PC-9 (cell line): Measurements from ENCODE around the gene CYTH2. TPM values are rescaled to one million over a fixed set of nuclear protein-coding genes. Genes with fewer than 3 reads are reported as not detected.

ENCODE experiments used
- BruUV-seq: library from RNA; stranded (reverse); fragments of 400-500 nt; replicated peaks from 2 replicates; lab custom pipeline; 2021; lab: Mats Ljungman, UMichigan
- CTCF ChIA-PET: fragments of 300-600 bp; sonication (Branson Sonifier 250); formaldehyde crosslinking; loops from one replicate; lab custom pipeline; 2022; ENCODE audit warnings: antibody characterized with exemption; lab: Charles Lee
- POLR2A ChIA-PET: fragments of 300-600 bp; sonication (Branson Sonifier 250); formaldehyde crosslinking; loops from one replicate; lab custom pipeline; 2022; ENCODE audit warnings: antibody characterized with exemption; ENCODE audit not compliant: unreplicated experiment; lab: Charles Lee
- DNase-seq, 2 experiments: peaks; one replicate each; pipeline versions ENCODE4 v3.0.0 to v3.0.0-alpha.2; 2015 to 2022; ENCODE audit warnings: mixed read lengths in 1 of 2
- H2AFZ ChIP-seq: fragments of 200-600 bp; sonication (generic); 2 replicates; pipeline ENCODE4 v1.8.1; 2017; ENCODE audit warnings: antibody characterized with exemption
- H3F3A ChIP-seq: fragments of 200-600 bp; sonication (generic); 2 replicates; pipeline ENCODE4 v1.8.1; 2017; ENCODE audit warnings: antibody characterized with exemption, mild to moderate bottlenecking, low read depth; ENCODE audit not compliant: insufficient read depth
- H3K27ac ChIP-seq: fragments of 200-600 bp; sonication (generic); 2 replicates; pipeline ENCODE4 v1.6.1; 2016; ENCODE audit warnings: mixed run types
- H3K27me3 ChIP-seq: fragments of 200-600 bp; sonication (generic); 2 replicates; pipeline ENCODE4 v1.6.1; 2016; ENCODE audit warnings: low read depth, mixed run types; ENCODE audit not compliant: insufficient read depth
- H3K36me3 ChIP-seq: fragments of 200-600 bp; sonication (generic); 2 replicates; pipeline ENCODE4 v1.6.1; 2016; ENCODE audit warnings: low read depth, mixed run types
- H3K4me1 ChIP-seq: fragments of 200-600 bp; sonication (generic); replicated peaks from 2 replicates; pipeline ENCODE4 v1.6.1; 2016; ENCODE audit warnings: mixed run types; ENCODE audit not compliant: insufficient read depth
- H3K4me2 ChIP-seq: fragments of 200-600 bp; sonication (generic); 2 replicates; pipeline ENCODE4 v1.6.1; 2017; ENCODE audit warnings: mixed run types
- H3K4me3 ChIP-seq: fragments of 200-600 bp; sonication (generic); 2 replicates; pipeline ENCODE4 v1.6.1; 2016; ENCODE audit warnings: mixed run types
- H3K79me2 ChIP-seq: fragments of 200-600 bp; sonication (generic); 2 replicates; pipeline ENCODE4 v1.6.1; 2017; ENCODE audit warnings: low read depth, mixed run types
- H3K9me2 ChIP-seq: fragments of 200-600 bp; sonication (generic); 2 replicates; pipeline ENCODE4 v1.8.1; 2017; ENCODE audit warnings: mild to moderate bottlenecking; ENCODE audit not compliant: insufficient read depth
- H3K9me3 ChIP-seq: fragments of 200-600 bp; sonication (generic); 2 replicates; pipeline ENCODE4 v1.8.1; 2016; ENCODE audit warnings: low read depth; ENCODE audit not compliant: insufficient read depth
- H4K20me1 ChIP-seq: fragments of 200-600 bp; sonication (generic); 2 replicates; pipeline ENCODE4 v1.8.1; 2017; ENCODE audit not compliant: insufficient read depth
- EZH2 ChIP-seq: fragments of 200-600 bp; sonication (generic); IDR thresholded peaks from 2 replicates; pipeline ENCODE4 v1.8.0; 2017; ENCODE audit warnings: antibody characterized with exemption, low read depth
- intact Hi-C: fragments of 100-400 bp; cut with micrococcal nuclease; formaldehyde crosslinking; loops from one replicate; pipeline ENCODE4 v1.10.0; 2022; ENCODE audit not compliant: unreplicated experiment
- total RNA-seq: library from RNA; stranded (reverse); gene quantifications from 2 replicates; pipeline ENCODE4 v1.2.3, GENCODE V29; 2021
- TF ChIP-seq, protein P1 (sequence below): fragments of 200-600 bp; sonication (generic); conservative IDR thresholded peaks from 2 replicates; pipeline ENCODE4 v1.6.1; 2017; ENCODE audit warnings: mixed run types, antibody characterized with exemption, mild to moderate bottlenecking, moderate library complexity

Gene CYTH2
- total RNA-seq, 1 experiment from 2014 or later = 74.4 TPM

DNA sequence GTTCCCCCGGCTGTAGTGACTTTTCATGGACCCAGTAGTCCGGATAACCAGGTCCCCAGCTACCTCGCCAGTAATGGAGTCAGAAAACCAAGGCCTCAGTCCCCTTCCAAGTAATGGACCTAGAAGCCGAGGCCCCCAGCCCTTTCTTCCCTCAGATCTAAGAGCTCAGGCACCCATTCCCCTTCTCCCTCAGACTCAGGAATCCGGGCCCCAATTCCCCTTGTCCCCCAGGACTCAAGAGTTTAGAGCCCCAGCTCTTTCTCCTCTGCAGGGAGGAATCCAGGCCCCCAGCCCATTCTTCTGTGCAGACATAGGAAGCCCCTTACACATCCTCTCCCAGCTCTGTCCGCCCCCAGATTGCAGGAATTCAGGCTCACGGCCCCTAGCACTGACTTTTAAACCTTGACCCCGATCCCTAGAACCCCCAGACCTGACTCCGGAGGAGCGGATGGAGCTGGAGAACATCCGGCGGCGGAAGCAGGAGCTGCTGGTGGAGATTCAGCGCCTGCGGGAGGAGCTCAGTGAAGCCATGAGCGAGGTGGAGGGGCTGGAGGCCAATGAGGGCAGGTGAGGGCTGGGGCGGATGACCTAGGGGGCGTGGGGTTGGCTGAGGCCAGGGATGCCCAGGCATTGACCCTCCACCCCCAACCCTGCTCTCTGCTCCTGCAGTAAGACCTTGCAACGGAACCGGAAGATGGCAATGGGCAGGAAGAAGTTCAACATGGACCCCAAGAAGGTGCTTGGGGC, 938 bp downstream of the CYTH2 start:
- DNase-seq = no peak
- H3F3A ChIP-seq = peaks cover 31% of the 10 kb centered on the region
- H3K9me2 ChIP-seq = no peaks in the 10 kb centered on the region
- BruUV-seq = TSS peak; percentile 47
- peaks cover 34% of the 10 kb centered on the region for H4K20me1 ChIP-seq
- ChIA-PET CTCF (no interaction called here), POLR2A (interaction anchor here (0.6 to 0.9 kb wide), 3 partner anchors 77 to 168 kb away, joined by 3 to 9 read pairs (median 7); no protein-coding TSS in a partner anchor)
- H3K27me3 ChIP-seq = no peaks in the 10 kb centered on the region
- no peak for TF ChIP-seq EZH2
- TF ChIP-seq, protein P1, sequence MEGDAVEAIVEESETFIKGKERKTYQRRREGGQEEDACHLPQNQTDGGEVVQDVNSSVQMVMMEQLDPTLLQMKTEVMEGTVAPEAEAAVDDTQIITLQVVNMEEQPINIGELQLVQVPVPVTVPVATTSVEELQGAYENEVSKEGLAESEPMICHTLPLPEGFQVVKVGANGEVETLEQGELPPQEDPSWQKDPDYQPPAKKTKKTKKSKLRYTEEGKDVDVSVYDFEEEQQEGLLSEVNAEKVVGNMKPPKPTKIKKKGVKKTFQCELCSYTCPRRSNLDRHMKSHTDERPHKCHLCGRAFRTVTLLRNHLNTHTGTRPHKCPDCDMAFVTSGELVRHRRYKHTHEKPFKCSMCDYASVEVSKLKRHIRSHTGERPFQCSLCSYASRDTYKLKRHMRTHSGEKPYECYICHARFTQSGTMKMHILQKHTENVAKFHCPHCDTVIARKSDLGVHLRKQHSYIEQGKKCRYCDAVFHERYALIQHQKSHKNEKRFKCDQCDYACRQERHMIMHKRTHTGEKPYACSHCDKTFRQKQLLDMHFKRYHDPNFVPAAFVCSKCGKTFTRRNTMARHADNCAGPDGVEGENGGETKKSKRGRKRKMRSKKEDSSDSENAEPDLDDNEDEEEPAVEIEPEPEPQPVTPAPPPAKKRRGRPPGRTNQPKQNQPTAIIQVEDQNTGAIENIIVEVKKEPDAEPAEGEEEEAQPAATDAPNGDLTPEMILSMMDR = no peak
- H3K4me3 ChIP-seq = peak overlapping the region; percentile 93
- H3K4me2 ChIP-seq = peak overlapping the region; percentile 98
- no peak overlapping the region for H3K27ac ChIP-seq
- H3K36me3 ChIP-seq = peaks cover 25% of the 10 kb centered on the region
- no peak overlapping the region for H2AFZ ChIP-seq
- no peaks in the 10 kb centered on the region for H3K9me3 ChIP-seq
- H3K4me1 ChIP-seq = peaks cover 11% of the 10 kb centered on the region
- intact Hi-C loops = loop anchor here (1.0 to 5.0 kb wide), 3 partner anchors 23 to 73 kb away; partner anchors contain the start of gene GRWD1
- H3K79me2 ChIP-seq = peaks cover 26% of the 10 kb centered on the region

DNA sequence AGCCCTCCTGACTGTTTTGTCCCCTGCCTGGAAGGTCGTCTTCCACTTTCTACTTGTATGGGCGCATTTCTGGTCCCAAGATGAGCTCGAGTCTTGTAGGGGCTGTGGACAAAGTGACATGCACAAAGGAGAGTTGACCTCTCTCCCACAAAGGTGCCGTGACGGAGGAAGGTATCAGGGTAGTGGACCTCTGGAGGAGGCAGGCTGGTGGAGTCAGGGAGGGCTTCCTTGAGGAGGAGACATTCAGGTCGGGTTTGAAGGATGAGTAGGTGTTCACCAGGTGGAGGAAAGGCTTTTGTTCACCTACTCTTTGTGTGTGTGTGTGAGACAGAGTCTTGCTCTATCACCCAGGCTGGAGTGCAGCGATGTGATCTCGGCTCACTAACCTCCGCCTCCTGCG, 1.7 kb downstream of the CYTH2 start:
- H3K4me3 ChIP-seq = no peak overlapping the region
- H4K20me1 ChIP-seq = peaks cover 39% of the 10 kb centered on the region
- H3F3A ChIP-seq = peaks cover 30% of the 10 kb centered on the region; the same call in 1 of the 2 replicates
- ChIA-PET POLR2A (no interaction called here), CTCF (no interaction called here)
- peak overlapping the region; percentile 98 for H3K4me2 ChIP-seq
- H3K27me3 ChIP-seq = no peaks in the 10 kb centered on the region
- H2AFZ ChIP-seq = no peak overlapping the region
- peaks cover 30% of the 10 kb centered on the region for H3K36me3 ChIP-seq
- BruUV-seq = no TSS peak
- DNase-seq = no peak
- intact Hi-C loops = no loop called here
- H3K9me3 ChIP-seq = no peaks in the 10 kb centered on the region
- TF ChIP-seq, protein P1 = no peak
- TF ChIP-seq EZH2 = no peak
- H3K79me2 ChIP-seq = peaks cover 26% of the 10 kb centered on the region
- H3K4me1 ChIP-seq = peaks cover 11% of the 10 kb centered on the region
- no peaks in the 10 kb centered on the region for H3K9me2 ChIP-seq
- no peak overlapping the region for H3K27ac ChIP-seq

DNA sequence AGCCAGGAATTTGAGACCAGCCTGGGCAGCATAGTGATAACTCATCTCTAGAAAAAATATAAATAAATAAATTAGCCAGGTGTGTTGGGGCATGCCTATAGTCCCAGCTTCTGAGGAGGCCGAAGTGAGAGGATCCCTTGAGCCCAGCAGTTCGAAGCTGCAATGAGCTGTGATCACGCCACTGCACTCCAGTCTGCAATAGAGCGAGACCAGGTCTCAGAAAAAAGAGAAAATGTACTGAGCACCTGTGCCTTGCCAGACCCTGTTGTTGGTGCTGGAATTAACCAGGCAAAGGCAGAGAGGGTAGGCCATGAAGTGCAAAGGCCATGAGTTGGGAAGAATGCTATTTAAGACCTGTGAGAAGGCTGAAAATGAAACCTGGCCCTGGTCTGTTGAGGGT, 2.7 kb downstream of the CYTH2 start:
- Histone ChIP-seq H3F3A (peaks cover 31% of the 10 kb centered on the region; the same call in 1 of the 2 replicates), H3K4me2 (no peak overlapping the region), H3K27me3 (no peaks in the 10 kb centered on the region), H3K27ac (no peak overlapping the region), H3K4me1 (peaks cover 11% of the 10 kb centered on the region), H3K4me3 (no peak overlapping the region), H4K20me1 (peaks cover 42% of the 10 kb centered on the region), H3K79me2 (peaks cover 26% of the 10 kb centered on the region), H3K36me3 (peaks cover 31% of the 10 kb centered on the region), H3K9me3 (no peaks in the 10 kb centered on the region), H2AFZ (no peak overlapping the region), H3K9me2 (no peaks in the 10 kb centered on the region)
- no TSS peak for BruUV-seq
- intact Hi-C loops = no loop called here
- ChIA-PET POLR2A (no interaction called here), CTCF (no interaction called here)
- DNase-seq = no peak
- TF ChIP-seq EZH2 = no peak
- TF ChIP-seq, protein P1 = no peak
